Pancreas (tissue), 10 donors: Measurements from ENCODE around the gene CBLN3. TPM values are rescaled to one million over a fixed set of nuclear protein-coding genes. Genes with fewer than 3 reads are reported as not detected.

Experiments used
- ATAC-seq, 4 donors: fragments of 200-7000 bp; cut with Tn5 transposase; one replicate each; pipeline versions ENCODE4 v1.8.0 to v1.9.1; 2020; ENCODE audit warnings: mild to moderate bottlenecking in 4 of 4, moderate library complexity in 4 of 4
- DNase-seq, 6 donors: peaks; one replicate each; pipeline ENCODE4 v3.0.0-alpha.2; 2020
- FAIRE-seq: peaks from 2 replicates; lab custom pipeline; 2012; peaks lifted over from hg19 to GRCh38; lab: Jason Lieb, UNC
- H3K27ac ChIP-seq, 4 donors: fragments of 200-600 bp; sonication (generic); 1 replicate in 3 of 4; 2 replicates in 1 of 4; pipeline versions ENCODE4 v1.5.0 to v1.8.0; 2020
- H3K27me3 ChIP-seq, 4 donors: fragments of 200-600 bp; one replicate each; pipeline ENCODE4 v1.8.0; 2021
- H3K36me3 ChIP-seq, 3 donors: fragments of 200-600 bp; sonication (generic) in 1 of 3; one replicate each; pipeline versions ENCODE4 v1.5.0 to v1.8.0; 2020 to 2021
- H3K4me1 ChIP-seq, 3 donors: fragments of 200-600 bp; one replicate each; pipeline ENCODE4 v1.8.0; 2021
- H3K4me3 ChIP-seq, 4 donors: fragments of 200-600 bp; sonication (generic) in 2 of 4; one replicate each; pipeline versions ENCODE4 v1.5.0 to v1.8.0; 2020 to 2021
- H3K9me3 ChIP-seq, 4 donors: fragments of 200-600 bp; one replicate each; pipeline ENCODE4 v1.8.0; 2021
- CTCF ChIP-seq, 4 donors: fragments of 200-600 bp; sonication (generic) in 3 of 4; IDR thresholded peaks; one replicate each; pipeline versions ENCODE4 v1.5.0 to v1.8.0; 2021; ENCODE audit warnings: antibody characterized with exemption in 4 of 4
- WGBS, 2 donors: extraction: QIAGEN DNeasy Blood & Tissue Kit; methylation state at CpG; one replicate each; pipeline ENCODE4 v1.1.7; 2013; 5-methylcytosine and 5-hydroxymethylcytosine counted together
- intact Hi-C, 3 donors: fragments of 100-400 bp; cut with DNase I; formaldehyde crosslinking; loops; one replicate each; pipeline versions ENCODE4 v1.11.1 to v1.14.2; 2022
- polyA plus RNA-seq, 2 donors: library from polyadenylated mRNA; stranded (reverse); fragments of 200-250 nt; gene quantifications; one replicate each; pipeline ENCODE4 v1.2.3, GENCODE V29; 2013
- total RNA-seq, 6 donors: library from RNA; stranded (reverse); fragmentation: NEBNext Ultra II Directional in 4 of 6; extraction: Animal tissue kit (Norgen Biotek cat#: 25700) in 4 of 6; gene quantifications; one replicate each; pipeline versions ENCODE4 v1.2.1 to v1.2.4, GENCODE V29; 2021 to 2023
- donor health status: healthy with polysubstance abuse.
- donor health status: DM: no; HTN: no; CAD: no; lungs with moderate emphysema.
- donor health status: DM: no; HTN: no; CAD: no.
- donor health status: control.
- donor health status: control.
- donor health status: Bipolar disorder and iron deficiency.
- donor health status: DM: yes; HTN: yes; CAD: no.
- donor health status: DM: no; HTN: no; CAD: no.
- donor health status: DM: no; HTN: no; CAD: no.
- donor health status: DM: yes; HTN: yes; CAD: no.

CBLN3 gene
- total and polyA plus RNA-seq, 8 donors: 0.47 to 5.6 (median 0.81) TPM

DNA sequence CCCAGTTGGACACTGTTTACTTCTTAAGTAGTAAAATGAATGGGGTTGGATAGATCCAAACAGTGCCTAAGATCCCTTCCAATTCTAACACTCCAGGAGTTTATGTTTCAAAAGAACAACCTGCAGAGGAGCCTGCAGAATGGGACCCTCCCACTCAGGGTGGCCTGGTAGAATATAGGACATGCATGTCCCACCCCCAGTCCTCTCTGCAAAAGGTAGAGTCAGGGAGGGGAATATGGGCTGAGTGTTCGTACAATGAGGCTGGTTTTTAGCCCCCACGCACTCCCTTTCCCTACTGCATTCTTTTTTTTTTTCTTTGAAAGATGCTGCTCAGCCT, 42.5 kb downstream of the CBLN3 start:
- Histone ChIP-seq H3K4me1 (no peaks in the 10 kb centered on the region), H3K4me3 (no peak overlapping the region), H3K9me3 (no peaks in the 10 kb centered on the region), H3K36me3 (no peaks in the 10 kb centered on the region), H3K27ac (no peak overlapping the region), H3K27me3 (no peaks in the 10 kb centered on the region)
- intact Hi-C loops: no loop called here
- no peak for DNase-seq
- ATAC-seq: no peak
- WGBS, 2 donors: 88 to 93% methylated on average over 2 of the region's 2 CpGs
- FAIRE-seq: no peak
- TF ChIP-seq CTCF (IDR thresholded peaks at IDR 0.05): no peak

GRCh38 chr14:24385524-24385923, 43.9 kb downstream of the CBLN3 start:
- no peak for FAIRE-seq
- Histone ChIP-seq H3K27ac (no peak overlapping the region), H3K36me3 (no peaks in the 10 kb centered on the region), H3K9me3 (no peaks in the 10 kb centered on the region), H3K4me3 (no peak overlapping the region), H3K4me1 (no peaks in the 10 kb centered on the region), H3K27me3 (no peaks in the 10 kb centered on the region)
- 74 to 76% methylated on average over 4 of the region's 4 CpGs for WGBS, 2 donors
- TF ChIP-seq CTCF (IDR thresholded peaks at IDR 0.05): no peak
- no peak for DNase-seq
- intact Hi-C loops: no loop called here
- no peak for ATAC-seq

- ATAC-seq: no peak
- no peaks in the 10 kb centered on the region for H3K36me3 ChIP-seq
- intact Hi-C loops: no loop called here
- no peak for FAIRE-seq
- H3K4me1 ChIP-seq: no peaks in the 10 kb centered on the region
- no peak for TF ChIP-seq CTCF (IDR thresholded peaks at IDR 0.05)
- DNase-seq: no peak
- H3K27ac ChIP-seq: no peak overlapping the region
- no peaks in the 10 kb centered on the region for H3K9me3 ChIP-seq
- no peak overlapping the region for H3K4me3 ChIP-seq
- no peaks in the 10 kb centered on the region for H3K27me3 ChIP-seq
- WGBS, 2 donors: 84 to 89% methylated on average over 4 of the region's 4 CpGs
These were observed 45.3 kb downstream of the CBLN3 start for GRCh38 chr14:24384169-24384568.

- Histone ChIP-seq H3K27ac (no peak overlapping the region), H3K4me1 (no peaks in the 10 kb centered on the region), H3K27me3 (no peaks in the 10 kb centered on the region), H3K36me3 (no peaks in the 10 kb centered on the region), H3K4me3 (no peak overlapping the region), H3K9me3 (no peaks in the 10 kb centered on the region)
- ATAC-seq (no peak), DNase-seq (no peak), FAIRE-seq (no peak)
- WGBS, 2 donors: 74 to 89% methylated on average over 4 of the region's 4 CpGs
- no peak for TF ChIP-seq CTCF (IDR thresholded peaks at IDR 0.05)
- intact Hi-C loops: no loop called here
These were observed 47.5 kb downstream of the CBLN3 start for GRCh38 chr14:24382064-24382371.

DNA sequence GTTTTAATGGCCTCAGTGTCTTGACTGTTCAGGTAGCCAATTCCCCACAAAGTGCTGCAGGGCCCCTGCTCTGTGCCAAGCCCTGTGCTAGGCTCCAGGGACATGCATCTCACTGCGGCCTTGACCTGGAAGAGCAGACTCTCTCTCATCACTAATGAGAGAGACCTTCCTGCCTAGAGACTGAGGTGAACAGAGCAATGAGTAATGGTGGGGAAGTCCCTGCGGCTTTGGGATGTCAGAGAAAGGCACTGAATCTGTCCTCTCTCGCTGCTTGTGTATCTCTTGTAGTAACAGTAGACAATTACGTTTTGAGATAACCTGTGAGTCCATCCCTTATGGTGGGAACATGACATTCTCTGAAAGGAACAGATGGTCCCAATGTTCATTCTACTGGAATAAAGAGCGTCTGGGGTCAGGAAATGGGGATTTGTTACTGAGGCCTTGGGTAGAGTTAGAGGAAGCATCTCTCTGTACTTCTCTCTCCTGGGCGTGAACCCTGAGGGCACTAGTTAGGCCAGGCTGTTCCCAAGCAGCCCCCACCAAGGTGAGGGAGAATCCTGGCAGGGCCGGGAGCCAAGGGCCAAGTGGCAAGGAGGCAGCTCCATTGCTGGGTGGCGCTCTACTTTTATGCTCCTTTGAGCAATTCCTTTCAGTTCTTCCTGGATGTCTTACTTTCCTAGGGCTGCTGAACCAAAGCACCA, 48.0 kb downstream of the CBLN3 start:
- Histone ChIP-seq H3K27me3 (no peaks in the 10 kb centered on the region), H3K9me3 (no peaks in the 10 kb centered on the region), H3K36me3 (no peaks in the 10 kb centered on the region), H3K4me1 (no peaks in the 10 kb centered on the region), H3K27ac (no peak overlapping the region), H3K4me3 (no peak overlapping the region)
- FAIRE-seq (no peak), DNase-seq (no peak), ATAC-seq (peak in 1 of 4 donors; percentile 17)
- TF ChIP-seq CTCF (IDR thresholded peaks at IDR 0.05): no peak
- 79 to 88% methylated on average over 8 of the region's 8 CpGs for whole genome bisulfite sequencing, 2 donors
- intact Hi-C loops: no loop called here
